Activated B cell treated with CpG ODN at 0.5 μM for 24 hours (primary cell): ENCODE measurements around the gene CLDN20. TPM values are rescaled to one million over a fixed set of nuclear protein-coding genes. Genes with fewer than 3 reads are reported as not detected.

Experiments used
- ATAC-seq: fragments of 200-7000 bp; cut with Tn5 transposase; one replicate; pipeline ENCODE4 v1.10.0; 2021; ENCODE audit warnings: low read depth, mild to moderate bottlenecking, moderate library complexity
- CTCF ChIA-PET: fragments of 350-600 bp; sonication (Branson Sonifier 250); formaldehyde crosslinking; loops from one replicate; lab custom pipeline; 2021; ENCODE audit warnings: antibody characterized with exemption; lab: Charles Lee
- POLR2A ChIA-PET: fragments of 350-600 bp; sonication (Branson Sonifier 250); formaldehyde crosslinking; loops from one replicate; lab custom pipeline; 2021; ENCODE audit warnings: antibody characterized with exemption; lab: Charles Lee
- DNase-seq: peaks from one replicate; pipeline ENCODE4 v3.0.0; 2022
- H3K27ac Mint-ChIP-seq: one replicate; pipeline ENCODE4 v1.8.0; 2020; ENCODE audit warnings: mixed read lengths
- H3K27me3 Mint-ChIP-seq: one replicate; pipeline ENCODE4 v1.8.0; 2021; ENCODE audit warnings: mixed read lengths
- H3K36me3 Mint-ChIP-seq: one replicate; pipeline ENCODE4 v1.8.0; 2021; ENCODE audit warnings: low read depth, mixed read lengths
- H3K4me1 Mint-ChIP-seq: one replicate; pipeline ENCODE4 v1.8.0; 2021; ENCODE audit warnings: mixed read lengths
- H3K4me3 Mint-ChIP-seq: one replicate; pipeline ENCODE4 v1.8.0; 2020; ENCODE audit warnings: mild to moderate bottlenecking, mixed read lengths
- H3K9me3 Mint-ChIP-seq: one replicate; pipeline ENCODE4 v1.8.0; 2020; ENCODE audit warnings: mixed read lengths
- intact Hi-C: fragments of 100-400 bp; cut with micrococcal nuclease; formaldehyde crosslinking; loops from one replicate; pipeline ENCODE4 v1.15.1; 2024
- total RNA-seq: library from RNA; stranded (reverse); gene quantifications from 2 replicates; pipeline ENCODE4 v1.2.3, GENCODE V29; 2022
- TF ChIP-seq, protein P1 (sequence below): fragments of 200-600 bp; IDR thresholded peaks from one replicate; pipeline ENCODE4 v1.8.0; 2022; ENCODE audit warnings: antibody characterized with exemption, mild to moderate bottlenecking

CLDN20 gene
- total RNA-seq, 1 donor from 2014 or later: not detected

DNA sequence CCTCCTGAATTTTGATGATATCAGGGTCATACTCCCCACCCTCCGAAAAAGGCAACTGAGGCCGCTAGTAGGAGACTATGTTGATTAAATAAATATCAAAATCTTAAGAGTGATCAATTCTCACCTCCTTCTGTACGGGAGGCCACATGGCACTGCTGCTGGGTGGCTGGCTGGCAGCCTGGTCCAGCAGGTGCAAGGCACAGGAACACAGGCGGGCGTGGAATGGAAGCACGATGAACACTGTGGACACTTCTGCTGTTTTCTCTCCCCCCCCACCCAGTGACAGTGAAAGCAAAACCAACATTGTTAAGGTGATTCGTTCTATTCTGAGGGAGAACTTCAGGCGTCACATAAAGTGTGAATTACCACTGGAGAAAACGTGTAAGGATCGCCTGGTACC is 9.7 kb upstream of the CLDN20 start:
- TF ChIP-seq, protein P1, sequence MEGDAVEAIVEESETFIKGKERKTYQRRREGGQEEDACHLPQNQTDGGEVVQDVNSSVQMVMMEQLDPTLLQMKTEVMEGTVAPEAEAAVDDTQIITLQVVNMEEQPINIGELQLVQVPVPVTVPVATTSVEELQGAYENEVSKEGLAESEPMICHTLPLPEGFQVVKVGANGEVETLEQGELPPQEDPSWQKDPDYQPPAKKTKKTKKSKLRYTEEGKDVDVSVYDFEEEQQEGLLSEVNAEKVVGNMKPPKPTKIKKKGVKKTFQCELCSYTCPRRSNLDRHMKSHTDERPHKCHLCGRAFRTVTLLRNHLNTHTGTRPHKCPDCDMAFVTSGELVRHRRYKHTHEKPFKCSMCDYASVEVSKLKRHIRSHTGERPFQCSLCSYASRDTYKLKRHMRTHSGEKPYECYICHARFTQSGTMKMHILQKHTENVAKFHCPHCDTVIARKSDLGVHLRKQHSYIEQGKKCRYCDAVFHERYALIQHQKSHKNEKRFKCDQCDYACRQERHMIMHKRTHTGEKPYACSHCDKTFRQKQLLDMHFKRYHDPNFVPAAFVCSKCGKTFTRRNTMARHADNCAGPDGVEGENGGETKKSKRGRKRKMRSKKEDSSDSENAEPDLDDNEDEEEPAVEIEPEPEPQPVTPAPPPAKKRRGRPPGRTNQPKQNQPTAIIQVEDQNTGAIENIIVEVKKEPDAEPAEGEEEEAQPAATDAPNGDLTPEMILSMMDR: no peak
- ChIA-PET POLR2A (interaction anchor here (0.6 kb wide), 1 partner anchor 396 kb away, joined by 9 read pairs; no protein-coding TSS in a partner anchor), CTCF (no interaction called here)
- ATAC-seq (no peak), DNase-seq (no peak)
- Mint-ChIP-seq H3K36me3 (peaks cover 75% of the 10 kb centered on the region), H3K27ac (no peak overlapping the region), H3K4me3 (no peak overlapping the region), H3K27me3 (no peaks in the 10 kb centered on the region), H3K4me1 (no peaks in the 10 kb centered on the region), H3K9me3 (no peaks in the 10 kb centered on the region)
- intact Hi-C loops: no loop called here

DNA sequence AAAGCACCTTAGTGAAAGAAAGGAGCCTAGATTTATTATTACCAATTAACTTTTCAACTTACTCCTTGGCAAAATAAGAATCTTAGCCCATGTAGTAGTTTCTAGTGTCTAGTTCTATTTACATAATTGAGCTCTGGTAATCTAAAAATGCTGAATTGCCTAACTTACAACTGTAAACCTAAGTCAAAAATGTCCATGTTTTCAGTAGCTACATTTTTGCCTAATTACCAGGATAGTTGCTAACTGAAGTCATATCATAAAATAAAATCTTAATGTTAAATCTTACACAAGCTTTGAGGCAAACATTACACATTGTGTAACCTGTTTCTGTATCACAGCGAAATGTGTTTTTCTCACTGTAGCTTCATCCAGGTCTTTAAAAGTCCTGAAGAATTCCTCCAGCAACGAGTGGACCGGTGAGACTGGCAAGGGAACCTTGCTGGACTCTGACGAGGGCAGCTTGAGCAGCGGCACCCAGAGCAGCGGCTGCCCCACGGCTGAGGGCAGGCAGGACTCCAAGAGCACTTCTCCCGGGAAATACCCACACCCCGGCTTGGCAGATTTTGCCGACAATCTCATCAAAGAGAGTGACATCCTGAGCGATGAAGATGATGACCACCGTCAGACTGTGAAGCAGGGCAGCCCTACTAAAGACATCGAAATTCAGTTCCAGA is 7.6 kb upstream of the CLDN20 start:
- no peak overlapping the region for H3K4me3 Mint-ChIP-seq
- H3K27ac Mint-ChIP-seq: no peak overlapping the region

DNA sequence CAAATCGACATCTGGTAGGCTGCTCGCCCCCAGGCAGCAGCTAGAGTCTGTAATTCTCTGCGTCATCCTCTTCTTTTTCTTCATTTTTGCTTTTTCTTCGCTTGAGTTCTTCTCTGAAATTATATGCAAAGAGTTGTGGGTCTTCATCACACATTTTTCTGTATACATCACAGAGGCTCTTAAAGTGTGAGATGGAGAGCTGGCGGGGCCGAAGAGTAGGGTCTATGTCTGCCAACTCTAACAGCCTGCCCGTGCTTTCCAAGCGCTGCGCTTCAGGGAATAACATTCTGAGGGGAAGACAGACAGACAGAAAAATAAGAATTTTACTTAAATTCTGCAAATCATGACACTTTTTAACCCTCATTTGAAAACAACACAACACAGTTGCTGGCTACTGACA is 6.0 kb upstream of the CLDN20 start:
- CTCF ChIA-PET: interaction anchor here (1.3 kb wide), 1 partner anchor 9 kb away, joined by 3 read pairs; no protein-coding TSS in a partner anchor
- H3K36me3 Mint-ChIP-seq: peaks cover 79% of the 10 kb centered on the region
- POLR2A ChIA-PET: no interaction called here
- no peak for ATAC-seq
- H3K4me3 Mint-ChIP-seq: no peak overlapping the region
- H3K27me3 Mint-ChIP-seq: no peaks in the 10 kb centered on the region
- TF ChIP-seq, protein P1: no peak
- peaks cover 10% of the 10 kb centered on the region for H3K4me1 Mint-ChIP-seq
- intact Hi-C loops: no loop called here
- H3K27ac Mint-ChIP-seq: no peak overlapping the region
- no peaks in the 10 kb centered on the region for H3K9me3 Mint-ChIP-seq
- DNase-seq: no peak

More for the DNA sequence above, 7.6 kb upstream of the CLDN20 start:
- intact Hi-C loops: no loop called here
- CTCF ChIA-PET: no interaction called here
- H3K4me1 Mint-ChIP-seq: no peaks in the 10 kb centered on the region
- ATAC-seq (no peak), DNase-seq (no peak)
- POLR2A ChIA-PET: no interaction called here
- H3K36me3 Mint-ChIP-seq: peaks cover 76% of the 10 kb centered on the region
- no peaks in the 10 kb centered on the region for H3K9me3 Mint-ChIP-seq
- TF ChIP-seq, protein P1: no peak
- H3K27me3 Mint-ChIP-seq: no peaks in the 10 kb centered on the region

DNA sequence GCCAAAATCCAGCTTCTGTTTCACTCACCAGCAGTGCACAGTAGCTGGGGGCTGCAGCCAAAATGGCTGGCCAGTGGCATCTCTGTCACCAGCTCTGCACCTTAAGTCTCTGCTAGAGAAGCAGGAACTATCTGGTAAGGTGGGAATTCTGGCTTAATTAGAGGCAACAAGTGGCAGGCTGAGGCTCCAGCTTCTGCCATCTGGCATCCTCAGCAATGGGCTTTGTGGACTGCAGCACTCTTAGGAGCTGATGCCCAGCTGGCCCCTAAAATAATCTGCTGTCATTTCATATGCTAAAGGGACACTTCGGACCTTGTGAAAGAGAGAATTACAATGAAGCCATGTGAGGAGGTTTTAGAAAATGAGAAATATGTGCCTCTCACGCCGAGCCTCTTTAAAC is 4.6 kb upstream of the CLDN20 start:
- TF ChIP-seq, protein P1: no peak
- ChIA-PET POLR2A (no interaction called here), CTCF (interaction anchor here (1.3 kb wide), 1 partner anchor 11 kb away, joined by 3 read pairs; no protein-coding TSS in a partner anchor)
- peaks cover 75% of the 10 kb centered on the region for H3K36me3 Mint-ChIP-seq
- DNase-seq (no peak), ATAC-seq (no peak)
- no peaks in the 10 kb centered on the region for H3K27me3 Mint-ChIP-seq
- intact Hi-C loops: no loop called here
- H3K27ac Mint-ChIP-seq: no peak overlapping the region
- peaks cover 12% of the 10 kb centered on the region for H3K4me1 Mint-ChIP-seq
- no peaks in the 10 kb centered on the region for H3K9me3 Mint-ChIP-seq
- H3K4me3 Mint-ChIP-seq: no peak overlapping the region

DNA sequence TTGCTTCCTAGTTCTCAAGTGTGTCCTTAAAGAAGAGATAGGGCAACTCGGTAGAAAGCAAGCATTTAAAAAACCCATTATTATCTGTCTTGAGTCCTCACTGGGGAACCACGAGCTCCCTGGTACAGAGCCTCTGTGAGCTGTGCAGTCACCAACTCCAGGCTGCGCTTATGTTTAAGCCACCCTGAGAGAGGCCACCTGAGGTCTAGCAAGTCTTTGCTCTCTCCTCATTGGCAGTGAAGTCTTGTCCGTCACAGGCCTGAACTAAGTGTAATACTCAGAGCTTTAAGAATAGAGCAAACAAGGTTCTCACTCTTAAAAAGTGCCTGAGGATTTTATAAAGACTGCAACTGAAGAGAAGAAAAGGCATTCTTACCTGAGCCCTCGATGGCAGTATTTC is 3.9 kb upstream of the CLDN20 start:
- Mint-ChIP-seq H3K36me3 (peaks cover 74% of the 10 kb centered on the region), H3K27me3 (no peaks in the 10 kb centered on the region), H3K4me1 (peaks cover 12% of the 10 kb centered on the region), H3K4me3 (no peak overlapping the region), H3K27ac (no peak overlapping the region), H3K9me3 (no peaks in the 10 kb centered on the region)
- ChIA-PET POLR2A (no interaction called here), CTCF (no interaction called here)
- ATAC-seq: no peak
- no peak for DNase-seq
- TF ChIP-seq, protein P1: no peak
- intact Hi-C loops: no loop called here
